Left lung (tissue), 10 donors: Measurements from ENCODE around the gene CLMN. TPM values are rescaled to one million over a fixed set of nuclear protein-coding genes. Genes with fewer than 3 reads are reported as not detected.

Source experiments
- ATAC-seq: fragments of 200-7000 bp; cut with Tn5 transposase; one replicate; pipeline ENCODE4 v1.9.1; 2020; ENCODE audit warnings: moderate library complexity
- DNase-seq, 4 donors: peaks; one replicate each; pipeline ENCODE4 v3.0.0-alpha.2; 2013 to 2020
- H3K27ac ChIP-seq, 2 donors: fragments of 200-600 bp; sonication (generic) in 1 of 2; one replicate each; pipeline versions ENCODE4 v1.5.0 to v1.8.0; 2020 to 2021
- H3K27me3 ChIP-seq, 2 donors: fragments of 200-600 bp; sonication (generic) in 1 of 2; one replicate each; pipeline versions ENCODE4 v1.5.0 to v1.8.0; 2020 to 2021
- H3K36me3 ChIP-seq, 2 donors: fragments of 200-600 bp; sonication (generic) in 1 of 2; one replicate each; pipeline versions ENCODE4 v1.5.0 to v1.8.0; 2020 to 2021
- H3K4me1 ChIP-seq, 2 donors: fragments of 200-600 bp; one replicate each; pipeline ENCODE4 v1.8.0; 2021
- H3K4me3 ChIP-seq, 2 donors: fragments of 200-600 bp; sonication (generic) in 1 of 2; one replicate each; pipeline versions ENCODE4 v1.5.0 to v1.8.0; 2020 to 2021; ENCODE audit warnings: mild to moderate bottlenecking in 1 of 2
- H3K9me3 ChIP-seq, 2 donors: fragments of 200-600 bp; sonication (generic) in 1 of 2; one replicate each; pipeline versions ENCODE4 v1.5.0 to v1.8.0; 2020 to 2021
- intact Hi-C, 2 donors: fragments of 100-400 bp; cut with DNase I; formaldehyde crosslinking; loops; one replicate each; pipeline versions ENCODE4 v1.11.2 to v1.14.2; 2022
- polyA plus RNA-seq, 6 donors: library from polyadenylated mRNA; unstranded; fragments of 120-200 nt; gene quantifications; one replicate each; pipeline ENCODE4 v1.2.1, GENCODE V29; 2013; ENCODE audit not compliant: insufficient read length in 6 of 6
- total RNA-seq, 2 donors: library from RNA; stranded (reverse); fragmentation: NEBNext Ultra II Directional; extraction: Animal tissue kit (Norgen Biotek cat#: 25700); gene quantifications; one replicate each; pipeline ENCODE4 v1.2.1, GENCODE V29; 2021
- TF ChIP-seq, protein P1 (sequence below), 2 donors: fragments of 200-600 bp; sonication (generic) in 1 of 2; IDR thresholded peaks; one replicate each; pipeline versions ENCODE4 v1.5.0 to v1.8.0; 2021; ENCODE audit warnings: antibody characterized with exemption in 2 of 2
- donor health status: DM: no; HTN: yes; CAD: no.
- donor health status: DM: no; HTN: no; CAD: no.

Gene CLMN
- total and polyA plus RNA-seq, 8 donors: 10.3 to 30.0 (median 12.6) TPM

DNA sequence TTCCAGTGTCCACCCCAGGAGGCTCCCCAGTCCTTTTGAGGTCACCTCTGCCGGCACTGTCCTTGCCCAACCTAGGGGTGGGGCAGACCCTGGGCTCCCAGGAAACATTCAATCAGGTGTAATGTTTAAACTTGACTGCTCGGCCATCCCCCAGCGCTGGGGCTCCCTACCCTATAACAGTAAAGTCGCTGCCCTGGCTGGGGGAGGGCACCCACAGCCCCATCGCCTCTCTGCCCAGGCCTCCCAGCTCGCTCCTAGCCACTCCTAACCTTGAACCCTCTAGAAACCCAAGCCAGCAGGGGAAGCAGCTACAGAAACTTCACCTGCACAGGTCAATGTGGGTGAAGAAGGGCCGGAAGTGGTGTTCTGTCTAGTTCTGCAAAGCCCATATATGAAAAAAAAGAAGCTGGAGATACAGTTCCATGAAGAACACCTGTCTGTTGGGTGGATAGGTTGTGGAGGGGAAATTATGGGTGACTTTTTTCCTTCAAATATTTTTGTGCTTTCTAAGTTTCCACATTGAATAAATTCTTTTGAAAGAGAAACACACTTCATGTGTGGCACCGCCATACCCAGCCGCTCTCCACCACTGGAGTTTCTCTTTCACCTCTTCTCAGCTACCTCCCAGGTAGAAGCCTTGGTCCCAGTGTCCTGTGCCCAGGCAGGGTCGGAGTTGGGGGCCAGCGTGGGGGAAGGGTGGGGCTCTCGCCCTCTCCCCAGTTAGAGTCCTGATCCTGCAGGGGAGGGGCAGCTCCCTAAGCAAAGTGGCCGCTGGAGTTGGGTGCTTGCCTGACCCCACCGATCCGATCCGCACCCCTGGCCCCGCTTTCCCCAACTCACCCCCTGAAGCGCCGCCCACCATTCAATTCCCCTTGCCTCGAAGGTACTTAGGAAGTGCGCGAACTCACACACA, 1.1 kb downstream of the CLMN start:
- Histone ChIP-seq H3K4me1 (peaks cover 8 to 44% of the 10 kb centered on the region in 2 donors), H3K9me3 (no peaks in the 10 kb centered on the region), H3K27me3 (peaks cover 0 to 34% of the 10 kb centered on the region in 2 donors), H3K27ac (no peak overlapping the region), H3K36me3 (no peaks in the 10 kb centered on the region), H3K4me3 (peak overlapping the region; percentile 74 to 75)
- ATAC-seq (peak; percentile 10), DNase-seq (peak in 1 of 4 donors; percentile 47)
- TF ChIP-seq, protein P1, sequence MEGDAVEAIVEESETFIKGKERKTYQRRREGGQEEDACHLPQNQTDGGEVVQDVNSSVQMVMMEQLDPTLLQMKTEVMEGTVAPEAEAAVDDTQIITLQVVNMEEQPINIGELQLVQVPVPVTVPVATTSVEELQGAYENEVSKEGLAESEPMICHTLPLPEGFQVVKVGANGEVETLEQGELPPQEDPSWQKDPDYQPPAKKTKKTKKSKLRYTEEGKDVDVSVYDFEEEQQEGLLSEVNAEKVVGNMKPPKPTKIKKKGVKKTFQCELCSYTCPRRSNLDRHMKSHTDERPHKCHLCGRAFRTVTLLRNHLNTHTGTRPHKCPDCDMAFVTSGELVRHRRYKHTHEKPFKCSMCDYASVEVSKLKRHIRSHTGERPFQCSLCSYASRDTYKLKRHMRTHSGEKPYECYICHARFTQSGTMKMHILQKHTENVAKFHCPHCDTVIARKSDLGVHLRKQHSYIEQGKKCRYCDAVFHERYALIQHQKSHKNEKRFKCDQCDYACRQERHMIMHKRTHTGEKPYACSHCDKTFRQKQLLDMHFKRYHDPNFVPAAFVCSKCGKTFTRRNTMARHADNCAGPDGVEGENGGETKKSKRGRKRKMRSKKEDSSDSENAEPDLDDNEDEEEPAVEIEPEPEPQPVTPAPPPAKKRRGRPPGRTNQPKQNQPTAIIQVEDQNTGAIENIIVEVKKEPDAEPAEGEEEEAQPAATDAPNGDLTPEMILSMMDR (IDR thresholded peaks at IDR 0.05): no peak
- intact Hi-C loops: no loop called here

DNA sequence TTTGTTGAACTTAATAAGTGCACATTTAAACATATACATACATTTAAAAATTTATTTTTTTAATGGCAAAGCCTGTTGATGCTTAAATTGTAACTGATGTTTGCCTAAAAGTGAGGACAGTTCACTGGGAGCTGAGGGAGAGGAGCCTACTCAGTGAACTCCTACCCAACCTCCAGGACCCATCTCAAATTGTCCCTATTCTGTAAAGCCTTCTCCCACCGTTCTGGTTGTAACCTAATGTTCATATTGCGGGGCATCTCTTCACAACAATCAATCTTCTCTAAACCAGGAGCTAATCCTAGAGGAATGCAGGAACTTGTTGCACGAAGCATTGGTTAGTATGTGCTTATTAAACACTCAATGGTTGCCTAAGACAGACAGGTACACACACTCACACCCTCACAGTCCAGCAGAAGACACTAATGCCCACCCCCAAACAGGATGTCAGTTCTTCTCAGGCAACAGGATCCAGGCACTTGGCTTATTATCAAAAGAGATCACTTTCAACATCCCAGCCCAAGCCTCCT, 1.8 kb downstream of the CLMN start:
- DNase-seq: no peak
- H3K9me3 ChIP-seq: no peaks in the 10 kb centered on the region
- H3K36me3 ChIP-seq: no peaks in the 10 kb centered on the region
- H3K27ac ChIP-seq: no peak overlapping the region
- H3K4me3 ChIP-seq: peak overlapping the region in 1 of 2 donors; percentile 75
- H3K4me1 ChIP-seq: peaks cover 10 to 52% of the 10 kb centered on the region in 2 donors
- no peak for ATAC-seq
- H3K27me3 ChIP-seq: peaks cover 0 to 34% of the 10 kb centered on the region in 2 donors
- TF ChIP-seq, protein P1 (IDR thresholded peaks at IDR 0.05): no peak
- intact Hi-C loops: no loop called here

DNA sequence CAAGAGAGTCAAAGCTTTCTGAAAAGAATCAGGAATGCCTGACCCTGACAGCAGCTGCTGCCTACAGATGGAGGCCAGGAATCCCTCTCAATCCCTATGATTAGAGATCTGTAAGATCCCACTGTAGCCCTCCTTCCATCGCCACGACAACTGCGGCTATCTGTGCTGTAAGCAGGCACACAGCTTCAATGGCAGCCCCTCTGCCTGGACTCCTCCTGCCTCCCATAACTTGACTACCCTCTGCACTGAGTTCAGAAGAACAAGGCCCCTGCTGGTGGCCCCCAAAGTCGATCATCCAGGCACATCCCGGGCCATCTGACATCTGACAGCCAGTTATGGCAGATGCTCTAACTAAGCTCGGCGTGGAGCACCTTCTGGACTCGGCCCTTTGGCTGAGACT, 2.9 kb downstream of the CLMN start:
- TF ChIP-seq, protein P1 (IDR thresholded peaks at IDR 0.05): no peak
- H3K4me1 ChIP-seq: peaks cover 10 to 62% of the 10 kb centered on the region in 2 donors
- no peak overlapping the region for H3K4me3 ChIP-seq
- no peak overlapping the region for H3K27ac ChIP-seq
- H3K36me3 ChIP-seq: no peaks in the 10 kb centered on the region
- ATAC-seq: no peak
- no peaks in the 10 kb centered on the region for H3K9me3 ChIP-seq
- intact Hi-C loops: no loop called here
- H3K27me3 ChIP-seq: peaks cover 0 to 34% of the 10 kb centered on the region in 2 donors
- no peak for DNase-seq

DNA sequence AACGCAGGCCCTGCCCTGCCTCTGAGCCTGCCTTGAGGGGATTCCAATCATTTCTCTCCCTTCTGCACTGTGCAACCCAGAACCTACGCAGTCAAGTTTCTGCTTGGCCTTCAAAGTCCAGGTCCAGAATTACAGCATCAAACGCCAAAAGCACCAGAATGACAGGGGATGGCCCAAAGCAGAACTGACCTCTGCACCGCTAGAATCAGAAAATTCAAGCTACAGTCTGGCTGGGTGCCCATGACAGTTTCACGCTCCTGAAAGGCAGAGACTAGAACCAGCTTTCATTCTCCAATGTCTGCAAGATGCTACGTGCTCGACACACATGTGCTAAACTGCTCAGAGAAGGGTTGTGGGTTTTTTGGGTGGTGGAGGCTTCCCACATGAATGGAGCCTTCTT, 4.1 kb downstream of the CLMN start:
- H3K27me3 ChIP-seq: peaks cover 0 to 26% of the 10 kb centered on the region in 2 donors
- H3K4me3 ChIP-seq: no peak overlapping the region
- no peak for ATAC-seq
- DNase-seq: no peak
- H3K36me3 ChIP-seq: no peaks in the 10 kb centered on the region
- H3K27ac ChIP-seq: no peak overlapping the region
- H3K9me3 ChIP-seq: no peaks in the 10 kb centered on the region
- intact Hi-C loops: no loop called here
- H3K4me1 ChIP-seq: peaks cover 10 to 72% of the 10 kb centered on the region in 2 donors
- TF ChIP-seq, protein P1 (IDR thresholded peaks at IDR 0.05): no peak

DNA sequence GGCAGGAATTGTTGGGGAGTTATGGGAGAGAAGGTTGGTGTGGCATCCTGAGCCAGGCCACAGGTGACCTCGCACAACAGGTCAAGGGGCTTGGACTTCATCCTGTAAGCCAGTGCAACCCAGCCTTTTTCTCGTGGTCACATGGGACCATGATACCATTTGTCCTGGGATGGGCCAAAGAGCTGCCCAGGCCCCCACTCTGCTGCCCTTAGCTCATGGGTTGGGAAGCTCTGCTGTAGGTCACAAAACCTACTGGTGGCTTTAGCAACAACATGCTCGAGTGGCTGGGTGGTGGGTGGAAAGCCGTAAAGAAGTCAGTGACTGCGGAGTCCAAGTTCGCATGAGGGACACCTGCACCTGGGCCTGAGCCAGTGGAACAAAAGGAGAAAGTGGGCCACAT, 4.6 kb downstream of the CLMN start:
- Histone ChIP-seq H3K27me3 (peaks cover 0 to 22% of the 10 kb centered on the region in 2 donors), H3K36me3 (no peaks in the 10 kb centered on the region), H3K27ac (peak overlapping the region in 1 of 2 donors; percentile 76), H3K4me1 (peaks cover 10 to 70% of the 10 kb centered on the region in 2 donors), H3K4me3 (no peak overlapping the region), H3K9me3 (no peaks in the 10 kb centered on the region)
- TF ChIP-seq, protein P1 (IDR thresholded peaks at IDR 0.05): no peak
- intact Hi-C loops: no loop called here
- DNase-seq (no peak), ATAC-seq (no peak)
